GM21737 (cell line): ENCODE data around the gene CCNB1.
"Not testable (repeated sequence)": the region's sequence is repeated elsewhere in the genome, so short reads cannot be mapped to it uniquely, and the experiment has no call there.

Experiments
- ATAC-seq: cut with Tn5 transposase; IDR thresholded peaks from one replicate; pipeline ENCODE4 v1.9.1; 2021; ENCODE audit warnings: mild to moderate bottlenecking, moderate library complexity; ENCODE audit not compliant: unreplicated experiment

CCNB1 gene

DNA sequence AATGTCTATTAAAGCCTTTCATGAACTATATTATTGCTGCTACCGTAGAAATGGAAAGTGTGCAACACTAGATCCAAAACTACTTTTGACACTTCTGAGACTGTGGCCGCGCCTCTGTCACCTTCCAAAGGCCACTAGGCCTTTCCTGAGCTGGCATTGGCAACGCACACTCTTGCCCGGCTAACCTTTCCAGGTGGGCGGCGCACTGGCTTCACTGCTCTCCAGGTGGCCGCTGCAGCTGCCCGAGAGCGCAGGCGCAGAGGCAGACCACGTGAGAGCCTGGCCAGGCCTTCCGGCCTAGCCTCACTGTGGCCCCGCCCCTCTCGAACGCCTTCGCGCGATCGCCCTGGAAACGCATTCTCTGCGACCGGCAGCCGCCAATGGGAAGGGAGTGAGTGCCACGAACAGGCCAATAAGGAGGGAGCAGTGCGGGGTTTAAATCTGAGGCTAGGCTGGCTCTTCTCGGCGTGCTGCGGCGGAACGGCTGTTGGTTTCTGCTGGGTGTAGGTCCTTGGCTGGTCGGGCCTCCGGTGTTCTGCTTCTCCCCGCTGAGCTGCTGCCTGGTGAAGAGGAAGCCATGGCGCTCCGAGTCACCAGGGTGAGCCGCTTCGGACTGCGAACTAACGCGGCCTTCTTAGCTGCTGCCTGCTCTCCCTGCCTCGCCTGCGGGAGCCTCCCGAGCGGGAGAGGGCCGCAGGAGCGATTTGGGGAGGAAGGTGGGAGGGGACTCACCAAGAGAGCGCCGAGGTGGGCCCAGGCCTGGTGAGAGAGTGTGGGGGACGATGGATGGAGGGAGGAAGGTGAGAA, at the start of gene CCNB1:
CCNB1 (plus strand) TSS at position 465 of the 807 bp plus-strand sequence; CDS start at position 578, 113 bp downstream.
- ATAC-seq = peak; percentile 100

DNA sequence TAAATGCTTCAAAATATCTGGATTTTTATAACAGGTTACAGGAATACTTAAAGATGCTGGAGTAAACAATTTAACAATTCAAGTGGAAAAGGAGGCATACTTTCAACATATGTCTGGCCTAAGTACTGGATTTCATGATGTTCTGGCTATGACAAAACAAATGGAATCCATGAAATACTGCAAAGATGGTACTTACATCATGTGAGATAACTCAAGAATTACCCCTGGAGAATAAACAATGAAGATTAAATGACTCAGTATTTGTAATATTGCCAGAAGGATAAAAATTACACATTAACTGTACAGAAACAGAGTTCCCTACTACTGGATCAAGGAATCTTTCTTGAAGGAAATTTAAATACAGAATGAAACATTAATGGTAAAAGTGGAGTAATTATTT, 37.5 kb upstream of the CCNB1 start:
- ATAC-seq = no peak

DNA sequence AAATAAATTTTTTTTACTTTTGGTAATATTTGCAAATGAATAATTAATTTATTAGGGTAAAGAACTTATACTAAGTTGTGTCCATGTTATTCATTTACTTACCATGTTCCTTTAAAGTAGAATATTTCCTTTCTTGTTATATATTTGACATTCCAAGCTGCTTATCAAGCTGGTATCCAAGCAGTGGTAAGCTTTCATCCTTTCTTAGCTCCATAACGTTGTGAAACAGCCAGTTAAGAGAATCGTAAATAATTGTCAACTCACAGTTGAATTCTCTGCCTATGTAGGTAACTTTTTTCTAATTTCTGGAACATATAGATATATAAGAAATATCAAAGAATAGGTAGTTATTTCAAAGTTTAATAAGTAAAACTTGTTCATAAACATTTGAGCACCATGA, 36.7 kb upstream of the CCNB1 start:
- ATAC-seq = no peak

DNA sequence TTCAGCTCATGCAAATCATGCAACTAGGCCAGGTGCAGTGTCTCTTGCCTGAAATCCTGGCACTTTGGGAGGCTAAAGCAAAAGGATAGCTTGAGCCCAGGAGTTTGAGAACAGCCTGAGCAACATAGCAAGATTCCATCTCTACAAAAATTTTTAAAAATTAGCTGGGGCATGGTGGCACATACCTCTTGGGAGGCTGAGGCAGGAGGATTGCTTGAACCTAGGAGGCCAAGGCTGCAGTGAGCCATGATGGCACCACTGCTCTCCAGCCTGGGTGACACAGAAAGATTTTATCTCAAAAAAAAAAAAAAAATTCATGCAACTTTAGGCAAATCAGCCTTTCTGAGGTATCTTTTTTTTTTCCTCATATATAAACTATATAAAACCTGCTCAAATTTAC, 35.6 kb upstream of the CCNB1 start:
- no peak for ATAC-seq

DNA sequence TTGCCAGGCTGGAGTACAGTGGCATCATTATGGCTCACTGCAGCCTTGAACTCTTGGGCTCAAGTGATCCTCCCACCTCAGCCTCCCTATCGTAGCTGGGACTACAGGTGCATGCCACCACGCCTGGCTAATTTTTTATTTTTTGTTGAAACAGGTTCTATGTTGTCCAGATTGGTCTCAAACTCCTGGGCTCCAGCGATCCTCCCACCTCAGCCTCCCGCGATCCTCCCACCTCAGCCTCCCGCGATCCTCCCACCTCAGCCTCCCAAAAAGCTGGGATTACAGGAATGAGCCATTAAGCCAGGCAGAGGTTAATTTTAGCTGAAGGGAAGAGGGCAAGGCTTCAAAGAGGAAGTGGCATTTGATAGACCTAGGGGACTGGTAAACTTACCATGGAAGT, 32.8 kb upstream of the CCNB1 start:
- no peak for ATAC-seq

DNA sequence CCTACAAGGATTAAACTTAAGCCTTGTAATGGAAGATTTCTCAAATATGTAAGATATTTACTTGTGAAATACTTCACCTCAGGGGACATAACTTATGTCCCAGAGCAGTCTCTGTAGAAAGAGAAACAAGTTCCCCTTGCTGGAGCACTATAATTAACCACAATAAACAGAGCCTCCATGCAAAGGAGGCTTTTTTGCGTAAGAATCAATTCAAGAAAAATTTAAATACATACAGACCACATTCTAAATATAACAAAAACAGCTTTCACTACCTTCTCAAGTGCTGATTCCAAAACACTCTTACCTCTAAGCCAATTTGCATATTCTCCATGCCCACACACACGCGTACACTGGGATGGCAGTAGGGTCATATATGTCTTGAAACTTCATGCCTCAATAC, 30.7 kb upstream of the CCNB1 start:
- ATAC-seq = peak; percentile 87

DNA sequence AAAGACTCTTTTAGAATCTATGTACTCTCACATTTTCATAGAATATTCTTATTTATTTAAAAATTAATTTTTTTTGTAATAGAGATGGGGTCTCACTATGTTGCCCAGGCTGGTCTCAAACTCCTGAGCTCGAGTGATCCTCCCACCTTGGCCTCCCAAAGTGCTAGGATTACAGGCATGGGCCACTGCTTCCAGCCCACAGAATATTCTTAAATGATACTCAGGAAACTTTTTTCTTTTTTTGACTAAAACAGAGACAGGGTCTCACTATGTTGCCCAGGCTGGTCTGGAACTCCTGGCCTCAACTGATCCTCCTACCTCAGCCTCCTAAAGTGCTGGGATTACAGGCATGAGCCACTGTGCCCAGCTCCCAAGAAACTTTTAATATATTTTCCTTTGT, 29.7 kb upstream of the CCNB1 start:
- ATAC-seq = not testable (repeated sequence)

DNA sequence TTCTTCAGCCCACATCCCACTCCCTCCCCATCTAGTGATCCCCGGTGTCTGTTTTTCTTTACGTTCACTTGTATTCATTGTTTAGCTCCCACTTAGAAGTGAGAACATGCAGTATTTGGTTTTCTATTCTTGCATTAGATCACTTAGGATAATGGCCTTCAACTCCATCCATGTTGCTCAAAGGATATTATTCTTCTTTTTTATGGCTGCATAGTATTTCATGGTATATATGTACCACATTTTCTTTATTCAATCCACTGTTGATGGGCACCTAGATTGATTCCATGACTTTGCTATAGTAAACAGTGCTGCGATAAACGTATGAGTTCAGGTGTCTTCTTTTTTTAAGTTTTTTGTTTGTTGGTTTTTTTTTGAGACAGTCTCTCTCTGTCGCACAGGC, 29.1 kb upstream of the CCNB1 start:
- no peak for ATAC-seq

DNA sequence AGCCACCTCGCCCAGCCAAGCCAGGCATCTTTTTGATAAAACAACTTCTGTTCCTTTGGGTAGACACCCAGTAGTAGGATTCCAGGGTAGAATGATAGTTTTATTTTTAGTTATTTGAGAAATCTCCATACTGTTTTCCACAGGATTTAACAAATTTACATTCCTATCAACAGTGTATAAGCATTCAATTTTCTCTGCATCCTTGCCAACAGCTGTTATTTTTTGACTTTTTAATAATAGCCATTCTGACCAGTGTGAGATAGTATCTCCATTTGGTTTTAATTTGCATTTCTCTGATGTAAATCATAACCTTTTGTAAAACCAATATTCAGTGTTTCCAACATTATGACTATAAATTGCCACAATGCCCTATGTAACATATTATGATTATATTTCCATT, 28.2 kb upstream of the CCNB1 start:
- ATAC-seq = no peak

DNA sequence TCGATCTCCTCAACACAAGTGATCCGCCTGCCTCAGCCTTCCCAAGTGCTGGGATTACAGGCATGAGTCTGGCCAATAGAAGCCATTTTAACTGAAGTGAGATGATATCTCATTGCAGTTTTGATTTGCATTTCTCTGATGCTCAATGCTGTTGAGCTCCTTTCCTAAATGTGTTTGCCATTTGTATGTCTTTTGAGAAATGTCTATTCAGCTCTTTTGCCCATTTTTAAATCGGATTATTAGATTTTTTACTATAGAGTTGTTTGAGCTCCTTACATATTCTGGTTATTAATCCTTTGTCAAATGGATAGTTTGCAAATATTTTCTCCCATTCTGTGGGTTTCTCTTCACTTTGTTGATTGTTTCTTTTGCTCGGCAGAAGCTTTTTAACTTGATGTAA, 26.7 kb upstream of the CCNB1 start:
- ATAC-seq = not testable (repeated sequence)

DNA sequence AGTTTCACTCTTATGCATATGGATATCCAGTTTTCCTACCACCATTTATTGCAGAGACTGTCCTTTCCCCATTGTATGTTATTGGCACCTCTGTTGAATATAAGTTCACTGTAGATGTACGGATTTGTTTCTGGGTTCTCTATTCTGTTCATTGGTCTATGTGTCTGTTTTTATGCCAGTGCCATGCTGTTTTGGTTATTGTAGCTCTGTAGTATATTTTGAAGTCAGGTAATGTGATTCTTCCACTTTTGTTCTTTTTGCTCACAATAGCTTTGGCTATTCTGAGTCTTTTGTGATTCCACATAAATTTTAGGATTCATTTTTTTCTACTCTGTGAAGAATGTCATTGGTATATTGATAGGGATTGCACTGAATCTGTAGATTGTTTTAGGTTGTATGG, 26.1 kb upstream of the CCNB1 start:
- no peak for ATAC-seq

DNA sequence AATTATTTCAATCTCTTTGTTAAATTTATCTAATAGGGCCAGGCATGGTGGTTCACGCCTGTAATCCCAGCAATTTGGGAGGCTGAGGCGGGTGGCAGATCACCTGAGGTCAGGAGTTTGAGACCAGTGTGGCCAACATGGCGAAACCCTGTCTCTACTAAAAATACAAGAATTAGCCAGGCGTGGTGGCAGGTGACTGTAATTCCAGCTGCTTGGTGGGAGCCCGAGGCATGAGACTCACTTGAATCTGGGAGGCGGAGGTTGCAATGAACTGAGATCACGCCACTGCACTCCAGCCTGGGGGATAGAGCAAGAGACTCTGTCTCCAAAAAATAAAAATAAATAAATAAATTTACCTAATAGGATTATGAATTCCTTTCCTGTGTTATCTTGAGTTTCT, 18.4 kb upstream of the CCNB1 start:
- not testable (repeated sequence) for ATAC-seq

DNA sequence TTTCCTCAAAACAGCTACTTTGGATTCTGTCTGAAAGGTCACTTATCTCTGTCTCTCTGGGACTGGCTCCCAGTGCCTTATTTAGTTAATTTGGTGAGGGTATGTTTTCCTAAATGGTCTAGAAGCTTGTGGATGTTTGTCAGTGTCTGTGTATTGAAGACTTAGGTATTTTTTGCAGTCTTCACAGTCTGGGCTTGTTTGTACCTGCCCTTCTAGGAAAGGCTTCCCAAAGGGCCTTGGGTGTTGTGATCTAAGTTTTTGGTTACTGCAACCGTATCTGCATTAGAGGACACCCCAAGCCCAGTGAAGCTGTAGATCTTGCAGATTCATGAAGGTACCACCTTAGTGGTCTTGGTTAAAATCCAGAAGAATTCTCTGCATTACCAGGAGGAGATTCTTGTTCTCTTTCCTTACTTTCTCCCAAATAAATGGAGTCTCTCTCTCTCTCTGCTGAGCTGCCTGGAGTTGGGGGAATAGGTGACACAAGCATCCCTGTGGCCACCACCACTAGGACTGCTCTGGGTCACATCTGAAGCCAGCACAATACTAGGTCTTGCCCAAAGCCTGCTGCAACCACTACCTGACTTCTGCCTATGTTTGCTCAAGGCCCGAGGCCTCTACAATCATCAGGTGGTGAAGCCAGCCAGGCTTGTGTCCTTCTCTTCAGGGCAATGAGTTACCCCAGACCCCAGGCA, 17.8 kb upstream of the CCNB1 start:
- ATAC-seq = no peak

DNA sequence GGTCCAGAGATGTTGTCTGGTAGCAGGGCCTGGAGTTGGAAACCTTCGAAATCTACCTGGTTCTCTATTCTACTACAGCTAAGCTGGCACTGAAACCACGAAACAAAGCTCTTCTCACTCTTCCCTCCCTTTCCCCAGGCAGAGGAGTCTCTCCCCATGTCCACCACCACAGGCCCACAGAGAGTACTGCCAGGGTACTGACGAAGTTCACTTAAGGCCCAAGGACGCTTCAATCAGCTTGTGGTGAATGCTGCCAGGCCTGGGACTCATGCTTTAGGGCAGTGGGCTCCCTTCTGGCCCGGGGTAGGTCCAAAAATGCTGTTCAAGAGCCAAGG, 17.3 kb upstream of the CCNB1 start:
- ATAC-seq = no peak

DNA sequence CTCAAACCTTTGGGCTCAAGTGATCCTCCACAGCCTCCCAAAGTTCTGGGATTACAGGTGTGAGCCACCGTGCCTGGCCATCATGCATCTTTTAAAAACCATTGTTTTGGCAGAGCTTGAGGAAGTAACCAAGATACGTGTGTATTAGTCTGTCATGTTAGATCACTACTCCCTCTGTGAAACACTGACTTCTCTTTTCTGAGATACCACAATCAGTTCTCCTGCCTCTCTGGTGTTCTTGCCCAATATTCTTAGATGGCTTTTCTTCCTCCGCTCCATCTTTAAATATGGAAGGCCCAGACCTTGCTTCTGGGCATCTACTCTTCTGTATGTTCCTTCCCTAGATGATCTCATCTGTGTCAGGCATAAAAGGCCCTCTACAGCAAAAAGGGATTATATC, 14.2 kb upstream of the CCNB1 start:
- ATAC-seq = no peak

DNA sequence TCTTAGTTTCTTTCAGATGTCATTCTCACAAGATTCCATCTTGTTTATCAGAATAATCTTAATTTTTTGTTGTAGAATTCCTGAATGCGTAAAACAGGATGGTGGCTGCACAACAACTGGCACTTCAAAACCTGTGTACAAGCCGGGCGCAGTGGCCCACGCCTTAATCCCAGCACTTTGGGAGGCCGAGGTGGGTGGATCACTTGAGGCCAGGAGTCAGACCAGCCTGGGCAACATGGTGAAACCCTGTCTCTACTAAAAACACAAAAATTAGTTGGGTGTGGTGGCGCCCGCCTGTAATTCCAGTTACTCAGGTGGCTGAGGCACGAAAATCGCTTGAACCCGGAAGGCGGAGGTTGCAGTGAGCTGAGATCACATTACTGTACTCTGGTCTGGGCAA, 10.5 kb upstream of the CCNB1 start:
- ATAC-seq = no peak

DNA sequence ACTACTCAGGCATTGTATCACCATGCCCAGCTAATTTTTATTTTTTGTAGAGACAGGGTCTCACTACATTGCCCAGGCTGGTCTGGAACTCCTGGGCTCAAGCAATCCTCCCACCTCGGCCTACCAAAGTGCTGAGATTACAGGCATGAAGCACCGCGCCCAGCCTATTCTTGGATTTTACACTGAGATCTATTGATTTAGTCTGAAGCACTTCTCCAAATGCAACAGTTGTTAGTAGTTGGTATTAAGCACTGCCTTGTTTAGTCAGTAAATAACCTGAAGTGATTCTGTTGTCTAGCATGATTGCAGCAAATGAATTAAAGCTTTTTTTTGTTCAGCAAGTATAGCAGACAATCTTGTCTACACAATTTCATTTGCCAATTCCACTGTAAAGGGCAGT, 8.9 kb upstream of the CCNB1 start:
- ATAC-seq = no peak

DNA sequence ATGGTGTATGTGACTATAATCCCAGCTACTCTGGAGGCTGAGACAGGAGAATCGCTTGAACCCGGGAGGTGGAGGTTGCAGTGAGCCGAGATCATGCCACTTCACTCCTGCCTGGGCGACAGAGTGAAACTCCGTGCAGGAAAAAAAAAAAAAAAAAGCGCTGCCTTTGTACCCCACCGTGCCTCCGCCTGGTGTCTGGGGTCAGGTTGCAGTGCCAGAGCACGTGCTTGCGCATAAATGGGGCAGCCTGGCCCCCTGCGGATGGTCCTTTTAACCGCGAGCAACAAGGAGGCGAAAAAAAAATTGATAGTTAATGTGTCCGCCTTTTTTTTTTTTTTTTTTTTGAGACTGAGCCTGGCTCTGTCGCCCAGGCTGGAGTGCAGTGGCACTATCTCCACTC, 6.3 kb upstream of the CCNB1 start:
- no peak for ATAC-seq

DNA sequence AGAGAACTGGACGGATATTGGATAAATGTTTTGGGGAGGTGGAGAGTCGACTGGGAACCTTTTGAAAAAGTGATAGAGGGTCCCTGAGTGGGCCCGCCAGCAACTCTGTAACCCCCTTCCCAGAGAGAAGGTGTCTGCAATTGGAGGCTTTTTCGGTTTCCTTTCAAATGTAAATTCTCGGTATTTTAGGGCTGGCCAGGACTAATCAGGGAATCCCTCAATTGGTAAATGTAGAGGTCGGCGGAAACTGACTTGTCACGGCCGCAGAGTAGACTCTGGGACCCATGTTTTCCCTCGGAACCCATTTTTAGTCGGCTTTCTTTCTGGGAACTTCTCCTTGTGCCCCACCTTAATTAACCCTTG, 524 bp downstream of the CCNB1 start:
- no peak for ATAC-seq

DNA sequence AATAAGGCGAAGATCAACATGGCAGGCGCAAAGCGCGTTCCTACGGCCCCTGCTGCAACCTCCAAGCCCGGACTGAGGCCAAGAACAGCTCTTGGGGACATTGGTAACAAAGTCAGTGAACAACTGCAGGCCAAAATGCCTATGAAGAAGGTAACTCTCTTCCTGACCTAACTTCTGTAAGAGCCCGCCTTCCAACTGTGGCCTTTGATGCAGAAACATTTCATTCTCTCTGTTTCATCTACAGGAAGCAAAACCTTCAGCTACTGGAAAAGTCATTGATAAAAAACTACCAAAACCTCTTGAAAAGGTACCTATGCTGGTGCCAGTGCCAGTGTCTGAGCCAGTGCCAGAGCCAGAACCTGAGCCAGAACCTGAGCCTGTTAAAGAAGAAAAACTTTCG, 979 bp downstream of the CCNB1 start:
- no peak for ATAC-seq

DNA sequence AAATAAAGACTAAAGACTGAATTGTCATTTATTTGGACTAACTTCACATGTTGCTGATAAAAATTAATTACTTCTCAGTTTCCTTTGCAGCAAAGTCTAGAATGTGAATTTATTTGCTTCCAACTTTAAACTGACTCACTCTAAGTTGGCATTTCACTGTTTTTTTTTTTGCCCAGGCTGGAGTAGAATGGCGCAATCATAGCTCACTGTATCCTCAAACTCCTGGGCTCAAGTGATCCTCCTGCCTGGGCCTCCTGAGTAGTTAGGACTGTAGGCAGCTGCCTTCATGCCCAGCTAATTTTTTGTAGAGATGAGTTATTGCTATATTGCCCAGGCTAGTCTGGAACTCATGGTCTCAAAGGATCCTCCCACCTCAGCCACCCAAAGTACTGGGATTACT, 3.5 kb downstream of the CCNB1 start:
- ATAC-seq = no peak

DNA sequence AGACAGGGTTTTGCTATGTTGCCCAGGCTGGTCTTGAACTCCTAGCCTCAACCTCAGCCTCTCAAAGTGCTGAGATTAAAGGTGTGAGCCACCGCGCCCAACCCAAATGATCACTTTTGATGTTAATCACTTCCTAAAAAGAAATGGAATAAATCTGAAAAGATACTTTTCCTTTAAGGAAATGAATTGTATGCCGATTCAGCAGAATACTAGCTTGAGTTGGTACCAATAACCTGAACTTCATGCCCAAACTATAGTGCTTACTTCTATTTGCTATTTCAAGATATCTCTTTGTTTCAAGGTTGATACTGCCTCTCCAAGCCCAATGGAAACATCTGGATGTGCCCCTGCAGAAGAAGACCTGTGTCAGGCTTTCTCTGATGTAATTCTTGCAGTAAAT, 4.0 kb downstream of the CCNB1 start:
- ATAC-seq = no peak
